OCI-LY7 (cell line): ENCODE measurements around the gene SUPT16H. TPM values are rescaled to one million over a fixed set of nuclear protein-coding genes. Genes with fewer than 3 reads are reported as not detected.

Source experiments
- BruUV-seq: library from RNA; stranded (reverse); fragments of 400-500 nt; replicated peaks from 2 replicates; lab custom pipeline; 2021; lab: Mats Ljungman, UMichigan
- CTCF ChIA-PET: fragments of 300-600 bp; sonication (Branson Sonifier 250); formaldehyde crosslinking; loops from one replicate; lab custom pipeline; 2022; ENCODE audit warnings: antibody characterized with exemption; ENCODE audit not compliant: unreplicated experiment; lab: Charles Lee
- POLR2A ChIA-PET: fragments of 300-600 bp; sonication (Branson Sonifier 250); formaldehyde crosslinking; loops from one replicate; lab custom pipeline; 2022; ENCODE audit warnings: antibody characterized with exemption; lab: Charles Lee
- DNase-seq: peaks from one replicate; pipeline ENCODE4 v3.0.0-alpha.2; 2015; ENCODE audit warnings: low spot score
- H2AFZ ChIP-seq: fragments of 200-600 bp; sonication (generic), shearing (Covaris generic); 2 replicates; pipeline ENCODE4 v1.6.1; 2014; ENCODE audit warnings: mild to moderate bottlenecking, antibody characterized with exemption, low read length, moderate library complexity
- H3K27ac ChIP-seq: fragments of 200-600 bp; sonication (generic); 2 replicates; pipeline ENCODE4 v1.5.1; 2014; ENCODE audit warnings: mixed run types, low read depth, mild to moderate bottlenecking, moderate library complexity, low read length, inconsistent platforms; ENCODE audit not compliant: poor library complexity, severe bottlenecking
- H3K36me3 ChIP-seq: fragments of 200-600 bp; sonication (generic); 2 replicates; pipeline ENCODE4 v1.6.1; 2014; ENCODE audit warnings: mild to moderate bottlenecking, antibody characterized with exemption, low read length, moderate library complexity, mixed read lengths; ENCODE audit not compliant: insufficient read depth
- H3K4me1 ChIP-seq: fragments of 200-600 bp; sonication (generic); 2 replicates; pipeline ENCODE4 v1.5.1; 2014; ENCODE audit warnings: mild to moderate bottlenecking, low read length; ENCODE audit not compliant: insufficient read depth, poor library complexity, severe bottlenecking
- H3K4me2 ChIP-seq: fragments of 200-600 bp; sonication (generic); 2 replicates; pipeline ENCODE4 v1.6.1; 2014; ENCODE audit warnings: mild to moderate bottlenecking, low read length
- H3K4me3 ChIP-seq: fragments of 200-600 bp; sonication (generic); 2 replicates; pipeline ENCODE4 v1.5.1; 2014; ENCODE audit warnings: mild to moderate bottlenecking, low read depth, low read length; ENCODE audit not compliant: poor library complexity, severe bottlenecking
- H3K79me2 ChIP-seq: fragments of 200-600 bp; sonication (generic); 2 replicates; pipeline ENCODE4 v1.6.1; 2016; ENCODE audit warnings: low read depth, mild to moderate bottlenecking, low read length, moderate library complexity, mixed read lengths; ENCODE audit not compliant: insufficient read depth
- H3K9me2 ChIP-seq: fragments of 200-600 bp; sonication (generic); 2 replicates; pipeline ENCODE4 v1.6.1; 2016; ENCODE audit warnings: mild to moderate bottlenecking, low read length, mixed read lengths; ENCODE audit not compliant: insufficient read depth
- H3K9me3 ChIP-seq: fragments of 200-600 bp; sonication (generic); 2 replicates; pipeline ENCODE4 v1.6.1; 2014; ENCODE audit warnings: mild to moderate bottlenecking, mixed run types, low read length, mixed read lengths
- H4K20me1 ChIP-seq: fragments of 200-600 bp; sonication (generic); 2 replicates; pipeline ENCODE4 v1.6.1; 2014; ENCODE audit warnings: mild to moderate bottlenecking, antibody characterized with exemption, low read length, moderate library complexity, mixed read lengths; ENCODE audit not compliant: insufficient read depth
- EZH2phosphoT487 ChIP-seq: fragments of 200-600 bp; sonication (generic); IDR thresholded peaks from 2 replicates; pipeline ENCODE4 v1.6.1; 2018; ENCODE audit warnings: low read depth, borderline replicate concordance, mild to moderate bottlenecking, mixed run types, antibody characterized with exemption, low read length, moderate library complexity, mixed read lengths
- intact Hi-C: fragments of 100-400 bp; cut with micrococcal nuclease; formaldehyde crosslinking; loops from one replicate; pipeline ENCODE4 v1.10.0; 2022; ENCODE audit not compliant: unreplicated experiment
- total RNA-seq, 2 experiments: library from RNA; depleted of rRNA in 1 of 2; stranded (reverse); fragments of >200 nt in 1 of 2; shearing (Covaris generic) in 1 of 2; gene quantifications; 2 replicates each; pipeline ENCODE4 v1.2.3, GENCODE V29; 2014 to 2022
- TF ChIP-seq, protein P1 (sequence below): fragments of 200-600 bp; sonication (generic); conservative IDR thresholded peaks from 2 replicates; pipeline ENCODE4 v1.5.1; 2014; ENCODE audit warnings: mild to moderate bottlenecking, antibody characterized with exemption, low read length, moderate library complexity, mixed read lengths

Gene SUPT16H
- total RNA-seq, 2 experiments from 2014 or later = 100 to 151 TPM

DNA sequence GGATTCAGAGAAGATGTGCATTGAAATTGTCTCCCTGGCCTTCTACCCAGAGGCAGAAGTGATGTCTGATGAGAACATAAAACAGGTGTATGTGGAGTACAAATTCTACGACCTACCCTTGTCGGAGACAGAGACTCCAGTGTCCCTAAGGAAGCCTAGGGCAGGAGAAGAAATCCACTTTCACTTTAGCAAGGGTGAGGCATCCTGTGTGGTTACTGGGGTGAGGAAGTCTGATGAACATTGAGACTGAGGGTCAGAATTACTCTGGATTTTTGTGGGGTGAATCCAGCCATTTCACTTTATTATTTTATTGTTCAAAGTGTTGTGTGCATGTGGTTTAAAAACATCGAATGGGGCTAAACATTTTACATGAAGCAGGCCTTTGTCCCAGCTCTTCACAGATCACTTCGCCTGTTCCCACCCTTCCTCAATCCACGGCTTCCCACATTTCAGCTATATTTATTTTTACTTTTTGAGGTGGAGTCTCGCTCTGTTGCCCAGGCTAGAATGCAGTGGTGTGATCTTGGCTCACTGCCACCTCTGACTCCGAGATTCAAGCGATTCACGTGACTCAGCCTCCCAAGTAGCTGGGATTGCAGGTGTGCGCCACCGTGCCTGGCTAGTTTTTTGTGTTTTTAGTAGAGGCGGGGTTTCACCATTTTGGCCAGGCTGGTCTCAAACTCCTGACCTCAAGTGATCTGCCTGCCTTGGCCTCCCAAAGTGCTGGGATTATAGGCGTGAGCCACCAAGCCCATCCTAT is 40.6 kb downstream of the SUPT16H start:
- ChIA-PET POLR2A (interaction anchor here (0.6 to 1.9 kb wide), 5 partner anchors 8 to 235 kb away, joined by 3 to 6 read pairs (median 3); partner anchors contain the start of gene RPGRIP1), CTCF (interaction anchor here (0.6 kb wide), 1 partner anchor 17 kb away, joined by 3 read pairs; no protein-coding TSS in a partner anchor)
- H3K9me3 ChIP-seq = no peaks in the 10 kb centered on the region
- no peak overlapping the region for H3K27ac ChIP-seq
- H3K4me3 ChIP-seq = no peak overlapping the region
- no TSS peak for BruUV-seq
- H4K20me1 ChIP-seq = no peaks in the 10 kb centered on the region
- no peak overlapping the region for H2AFZ ChIP-seq
- TF ChIP-seq EZH2phosphoT487 = no peak
- TF ChIP-seq, protein P1, sequence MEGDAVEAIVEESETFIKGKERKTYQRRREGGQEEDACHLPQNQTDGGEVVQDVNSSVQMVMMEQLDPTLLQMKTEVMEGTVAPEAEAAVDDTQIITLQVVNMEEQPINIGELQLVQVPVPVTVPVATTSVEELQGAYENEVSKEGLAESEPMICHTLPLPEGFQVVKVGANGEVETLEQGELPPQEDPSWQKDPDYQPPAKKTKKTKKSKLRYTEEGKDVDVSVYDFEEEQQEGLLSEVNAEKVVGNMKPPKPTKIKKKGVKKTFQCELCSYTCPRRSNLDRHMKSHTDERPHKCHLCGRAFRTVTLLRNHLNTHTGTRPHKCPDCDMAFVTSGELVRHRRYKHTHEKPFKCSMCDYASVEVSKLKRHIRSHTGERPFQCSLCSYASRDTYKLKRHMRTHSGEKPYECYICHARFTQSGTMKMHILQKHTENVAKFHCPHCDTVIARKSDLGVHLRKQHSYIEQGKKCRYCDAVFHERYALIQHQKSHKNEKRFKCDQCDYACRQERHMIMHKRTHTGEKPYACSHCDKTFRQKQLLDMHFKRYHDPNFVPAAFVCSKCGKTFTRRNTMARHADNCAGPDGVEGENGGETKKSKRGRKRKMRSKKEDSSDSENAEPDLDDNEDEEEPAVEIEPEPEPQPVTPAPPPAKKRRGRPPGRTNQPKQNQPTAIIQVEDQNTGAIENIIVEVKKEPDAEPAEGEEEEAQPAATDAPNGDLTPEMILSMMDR = no peak
- no peaks in the 10 kb centered on the region for H3K79me2 ChIP-seq
- no peak for DNase-seq
- no peaks in the 10 kb centered on the region for H3K9me2 ChIP-seq
- no peaks in the 10 kb centered on the region for H3K4me1 ChIP-seq
- H3K36me3 ChIP-seq = no peaks in the 10 kb centered on the region
- no peak overlapping the region for H3K4me2 ChIP-seq
- intact Hi-C loops = no loop called here

DNA sequence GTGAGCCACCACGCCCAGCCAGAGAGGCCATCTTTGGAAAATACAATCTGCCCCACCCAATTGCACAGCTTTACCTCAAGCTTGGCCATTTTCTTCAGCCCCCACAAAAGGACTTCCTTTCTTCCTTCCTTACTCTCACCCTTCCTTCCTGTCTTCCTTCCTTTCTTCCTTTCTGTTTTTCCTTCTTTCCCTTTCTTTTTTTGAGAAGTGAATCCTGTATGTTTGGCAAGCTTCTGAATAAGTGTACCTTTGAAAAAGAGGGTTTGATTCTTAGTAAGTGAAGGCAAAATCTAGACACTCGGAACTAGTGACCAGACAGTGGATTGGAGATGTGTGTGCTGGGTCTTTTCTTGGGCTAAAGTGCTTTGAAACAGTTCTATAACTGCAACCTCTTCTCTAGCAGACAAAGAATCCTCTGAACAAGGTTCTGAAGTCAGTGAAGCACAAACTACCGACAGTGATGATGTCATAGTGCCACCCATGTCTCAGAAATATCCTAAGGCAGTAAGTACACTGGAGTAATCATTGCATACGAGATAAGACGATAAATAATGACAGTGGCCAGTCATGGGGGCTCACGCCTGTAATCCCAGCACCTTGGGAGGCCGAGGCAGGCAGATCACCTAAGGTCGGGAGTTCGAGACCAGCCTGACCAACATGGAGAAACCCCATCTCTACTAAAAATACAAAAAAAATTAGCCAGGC is 49.5 kb downstream of the SUPT16H start:
- no peaks in the 10 kb centered on the region for H3K36me3 ChIP-seq
- H3K27ac ChIP-seq = no peak overlapping the region
- H3K9me3 ChIP-seq = no peaks in the 10 kb centered on the region
- no peak overlapping the region for H3K4me2 ChIP-seq
- H3K79me2 ChIP-seq = no peaks in the 10 kb centered on the region
- no peaks in the 10 kb centered on the region for H3K4me1 ChIP-seq
- intact Hi-C loops = no loop called here
- TF ChIP-seq EZH2phosphoT487 = no peak
- TF ChIP-seq, protein P1 = no peak
- H3K9me2 ChIP-seq = no peaks in the 10 kb centered on the region
- no peak for DNase-seq
- no peaks in the 10 kb centered on the region for H4K20me1 ChIP-seq
- no peak overlapping the region for H3K4me3 ChIP-seq
- no TSS peak for BruUV-seq
- ChIA-PET CTCF (no interaction called here), POLR2A (interaction anchor here (1.1 to 1.8 kb wide), 2 partner anchors 9 to 14 kb away, joined by 3 to 6 read pairs; no protein-coding TSS in a partner anchor)
- H2AFZ ChIP-seq = no peak overlapping the region
